Osteocyte (in vitro differentiated cells): ENCODE measurements around the gene KRT73. TPM values are rescaled to one million over a fixed set of nuclear protein-coding genes. Genes with fewer than 3 reads are reported as not detected.

Experiments used
- DNase-seq: peaks from one replicate; pipeline ENCODE4 v3.0.0; 2021; ENCODE audit warnings: mixed read lengths; ENCODE audit not compliant: unreplicated experiment; ENCODE audit errors: extremely low spot score
- H3K27ac Mint-ChIP-seq: one replicate; pipeline ENCODE4 v1.8.0; 2021; ENCODE audit warnings: mild to moderate bottlenecking, mixed read lengths; ENCODE audit not compliant: unreplicated experiment
- H3K27me3 Mint-ChIP-seq: one replicate; pipeline ENCODE4 v1.8.0; 2021; ENCODE audit warnings: mixed read lengths; ENCODE audit not compliant: unreplicated experiment
- H3K36me3 Mint-ChIP-seq: one replicate; pipeline ENCODE4 v1.8.0; 2021; ENCODE audit warnings: mixed read lengths; ENCODE audit not compliant: unreplicated experiment
- H3K4me1 Mint-ChIP-seq: one replicate; pipeline ENCODE4 v1.8.0; 2021; ENCODE audit warnings: mixed read lengths; ENCODE audit not compliant: unreplicated experiment
- H3K4me3 Mint-ChIP-seq: one replicate; pipeline ENCODE4 v1.8.0; 2021; ENCODE audit warnings: mild to moderate bottlenecking, moderate library complexity, mixed read lengths; ENCODE audit not compliant: unreplicated experiment
- H3K9me3 Mint-ChIP-seq: one replicate; pipeline ENCODE4 v1.8.0; 2021; ENCODE audit warnings: mixed read lengths; ENCODE audit not compliant: unreplicated experiment
- CTCF ChIP-seq: fragments of 200-600 bp; sonication (generic); IDR thresholded peaks from 2 replicates; pipeline ENCODE4 v1.5.0; 2021; ENCODE audit warnings: antibody characterized with exemption, mild to moderate bottlenecking, moderate library complexity
- total RNA-seq: library from RNA; stranded (reverse); gene quantifications from 2 replicates; pipeline ENCODE4 v1.2.1, GENCODE V29; 2021

The KRT73 gene
- total RNA-seq, 1 donor from 2014 or later = not detected

DNA sequence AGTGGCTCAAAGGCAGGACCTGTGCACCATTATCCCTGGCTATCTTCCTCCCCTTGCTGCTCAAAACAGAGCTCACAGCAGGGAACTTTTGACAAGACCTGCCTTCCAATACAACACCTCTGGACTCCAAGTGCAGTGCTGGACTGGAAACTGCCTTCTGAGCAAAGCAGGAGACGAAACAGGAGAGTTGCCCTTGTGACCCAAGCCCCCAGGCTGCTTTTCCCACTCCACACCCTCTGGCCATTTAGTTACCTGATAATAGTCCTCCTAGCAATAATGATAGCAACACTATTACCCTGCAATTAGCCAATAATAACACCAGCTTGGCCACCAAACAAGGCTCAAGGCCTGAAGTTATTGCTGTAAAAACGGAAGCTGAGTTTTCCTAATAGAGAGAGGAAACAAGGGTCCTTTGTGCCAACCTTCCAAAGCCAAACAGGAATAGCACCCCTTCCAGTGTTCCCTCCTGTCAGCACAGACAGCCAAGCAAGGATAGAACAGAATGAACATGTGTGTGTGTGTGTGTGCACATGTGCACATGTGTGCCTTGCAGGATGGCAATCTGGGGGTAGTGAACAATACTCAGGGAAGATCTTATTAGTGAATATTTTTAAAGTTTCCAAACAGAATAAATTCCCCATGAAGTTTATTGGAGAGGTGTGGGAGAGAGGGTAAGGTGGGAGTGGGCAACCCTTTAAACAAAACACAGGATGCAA lies 9.2 kb upstream of the KRT73 start:
- H3K4me1 Mint-ChIP-seq = no peaks in the 10 kb centered on the region
- H3K27me3 Mint-ChIP-seq = peaks cover 74% of the 10 kb centered on the region
- DNase-seq = peak; percentile 46
- no peaks in the 10 kb centered on the region for H3K36me3 Mint-ChIP-seq
- H3K27ac Mint-ChIP-seq = no peak overlapping the region
- H3K4me3 Mint-ChIP-seq = no peak overlapping the region
- no peak for TF ChIP-seq CTCF
- no peaks in the 10 kb centered on the region for H3K9me3 Mint-ChIP-seq

- TF ChIP-seq CTCF = no peak
- peaks cover 70% of the 10 kb centered on the region for H3K27me3 Mint-ChIP-seq
These were observed 4.0 kb upstream of the KRT73 start for GRCh38 chr12:52622349-52622748.

GRCh38 chr12:52618866-52619265 lies 507 bp upstream of the KRT73 start:
- H3K4me1 Mint-ChIP-seq = no peaks in the 10 kb centered on the region
- H3K36me3 Mint-ChIP-seq = no peaks in the 10 kb centered on the region

More at GRCh38 chr12:52622349-52622748, 4.0 kb upstream of the KRT73 start:
- DNase-seq = no peak
- Mint-ChIP-seq H3K4me3 (no peak overlapping the region), H3K4me1 (no peaks in the 10 kb centered on the region), H3K9me3 (no peaks in the 10 kb centered on the region), H3K36me3 (no peaks in the 10 kb centered on the region), H3K27ac (no peak overlapping the region)

DNA sequence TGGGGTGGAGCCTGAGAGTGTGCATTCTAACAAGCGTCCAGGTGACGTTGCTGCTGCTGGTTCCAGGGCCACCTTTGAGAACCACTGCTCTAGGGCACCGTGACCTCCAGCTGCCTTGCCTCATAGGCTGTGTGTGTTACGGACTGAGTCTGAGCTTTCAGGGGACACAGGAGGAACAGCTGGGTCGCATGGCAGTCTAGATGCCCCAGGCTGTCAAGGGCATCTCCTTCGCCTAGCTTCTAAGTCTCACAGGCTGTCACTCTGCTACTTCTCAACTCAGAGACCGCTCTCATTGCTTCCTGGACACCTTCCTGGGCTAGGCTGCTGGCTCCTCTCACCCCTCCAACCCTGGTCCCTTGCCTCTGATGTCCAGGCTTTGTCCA lies 965 bp downstream of the KRT73 start:
- H3K27ac Mint-ChIP-seq = no peak overlapping the region
- H3K9me3 Mint-ChIP-seq = no peaks in the 10 kb centered on the region
- TF ChIP-seq CTCF = no peak
- H3K4me1 Mint-ChIP-seq = no peaks in the 10 kb centered on the region
- H3K27me3 Mint-ChIP-seq = peaks cover 53% of the 10 kb centered on the region
- H3K4me3 Mint-ChIP-seq = no peak overlapping the region
- H3K36me3 Mint-ChIP-seq = no peaks in the 10 kb centered on the region
- peak; percentile 65 for DNase-seq

More at GRCh38 chr12:52618866-52619265, 507 bp upstream of the KRT73 start:
- Mint-ChIP-seq H3K27me3 (peaks cover 57% of the 10 kb centered on the region), H3K4me3 (no peak overlapping the region), H3K27ac (no peak overlapping the region), H3K9me3 (no peaks in the 10 kb centered on the region)
- TF ChIP-seq CTCF = no peak
- DNase-seq = peak; percentile 69

DNA sequence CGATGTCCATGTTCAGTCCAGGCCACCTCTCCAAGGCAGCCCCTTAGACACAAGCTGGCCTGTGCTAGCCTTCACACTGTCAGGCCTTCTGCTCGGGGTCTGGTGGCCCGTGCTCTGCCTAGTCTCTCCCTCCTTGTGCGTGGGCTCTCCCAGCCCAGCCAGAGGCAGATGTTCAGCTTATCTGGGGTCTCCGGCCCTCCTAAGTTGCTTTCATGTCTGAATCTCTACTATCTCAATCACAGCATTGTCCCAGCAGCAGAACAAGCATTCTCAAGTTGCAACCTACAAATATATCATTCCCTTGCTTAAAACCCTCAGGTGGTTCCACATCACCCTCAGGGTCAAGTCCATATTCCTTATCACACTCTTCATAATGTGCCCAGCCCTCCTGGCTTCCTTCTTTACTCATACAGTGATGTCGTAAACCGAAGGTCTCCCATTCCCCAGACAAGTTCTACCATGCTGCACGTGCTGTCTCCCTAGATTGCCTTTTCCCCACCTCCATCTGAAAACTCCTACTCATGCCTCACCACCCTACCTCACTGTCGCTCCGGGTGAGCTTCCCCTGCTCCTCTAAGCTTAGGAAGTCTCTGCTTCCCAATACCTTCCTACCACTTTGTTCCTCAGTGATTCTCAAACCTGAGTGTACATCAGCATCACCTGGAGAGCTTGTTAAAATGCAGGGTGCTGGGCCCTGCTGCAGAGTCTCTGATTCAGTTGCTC lies 1.5 kb downstream of the KRT73 start:
- no peak overlapping the region for H3K27ac Mint-ChIP-seq
- no peaks in the 10 kb centered on the region for H3K36me3 Mint-ChIP-seq
- no peaks in the 10 kb centered on the region for H3K4me1 Mint-ChIP-seq
- peaks cover 56% of the 10 kb centered on the region for H3K27me3 Mint-ChIP-seq
- DNase-seq = peak; percentile 78
- no peak for TF ChIP-seq CTCF
- no peaks in the 10 kb centered on the region for H3K9me3 Mint-ChIP-seq
- no peak overlapping the region for H3K4me3 Mint-ChIP-seq
